Karpas-422 (cell line): Measurements from ENCODE around the gene PNPLA3. TPM values are rescaled to one million over a fixed set of nuclear protein-coding genes. Genes with fewer than 3 reads are reported as not detected.

Experiments used
- DNase-seq: peaks from one replicate; pipeline ENCODE4 v3.0.0-alpha.2; 2015
- H2AFZ ChIP-seq: fragments of 200-600 bp; sonication (generic); 2 replicates; pipeline ENCODE4 v1.6.1; 2014; ENCODE audit warnings: antibody characterized with exemption, low read length, mixed read lengths
- H3K27ac ChIP-seq: fragments of 200-600 bp; sonication (generic); 2 replicates; pipeline ENCODE4 v1.5.1; 2014; ENCODE audit warnings: mild to moderate bottlenecking, low read length, moderate library complexity
- H3K27me3 ChIP-seq: fragments of 200-600 bp; sonication (generic); 2 replicates; pipeline ENCODE4 v1.6.1; 2014; ENCODE audit warnings: low read length, mixed read lengths
- H3K36me3 ChIP-seq: fragments of 200-600 bp; sonication (generic); 2 replicates; pipeline ENCODE4 v1.6.1; 2014; ENCODE audit warnings: low read length, mixed read lengths; ENCODE audit not compliant: insufficient read depth
- H3K4me1 ChIP-seq: fragments of 200-600 bp; sonication (generic); 2 replicates; pipeline ENCODE4 v1.6.1; 2014; ENCODE audit warnings: mild to moderate bottlenecking, low read length, mixed read lengths
- H3K4me2 ChIP-seq: fragments of 200-600 bp; sonication (generic); 2 replicates; pipeline ENCODE4 v1.6.1; 2014; ENCODE audit warnings: low read length, low read depth, mild to moderate bottlenecking; ENCODE audit not compliant: poor library complexity, severe bottlenecking
- H3K4me3 ChIP-seq: fragments of 200-600 bp; sonication (generic); 2 replicates; pipeline ENCODE4 v1.5.1; 2014; ENCODE audit warnings: mild to moderate bottlenecking, antibody characterized with exemption, low read length, mixed read lengths
- H3K79me2 ChIP-seq: fragments of 200-600 bp; sonication (generic); 2 replicates; pipeline ENCODE4 v1.6.1; 2014; ENCODE audit warnings: mild to moderate bottlenecking, low read length, mixed read lengths
- H3K9ac ChIP-seq: fragments of 200-600 bp; sonication (generic); 2 replicates; pipeline ENCODE4 v1.6.0; 2014; ENCODE audit warnings: low read length
- H3K9me2 ChIP-seq: fragments of 200-600 bp; sonication (generic), shearing (Covaris generic); replicated peaks from 2 replicates; pipeline ENCODE4 v1.6.0; 2014; ENCODE audit warnings: mild to moderate bottlenecking, low read length, moderate library complexity; ENCODE audit not compliant: insufficient read depth
- H3K9me3 ChIP-seq: fragments of 300-700, 200-600 bp; sonication (generic); 2 replicates; pipeline ENCODE4 v1.6.1; 2014; ENCODE audit warnings: low read length, mixed read lengths
- H4K20me1 ChIP-seq: fragments of 200-600 bp; sonication (generic); 2 replicates; pipeline ENCODE4 v1.6.1; 2014; ENCODE audit warnings: mild to moderate bottlenecking, antibody characterized with exemption, low read length, low read depth; ENCODE audit not compliant: insufficient read depth
- total RNA-seq: library from RNA; depleted of rRNA; stranded (reverse); fragments of >200 nt; shearing (Covaris generic); gene quantifications from 2 replicates; pipeline ENCODE4 v1.2.3, GENCODE V29; 2014; ENCODE audit warnings: low replicate concordance

PNPLA3 gene
- total RNA-seq, 1 experiment from 2014 or later, result not detected

DNA sequence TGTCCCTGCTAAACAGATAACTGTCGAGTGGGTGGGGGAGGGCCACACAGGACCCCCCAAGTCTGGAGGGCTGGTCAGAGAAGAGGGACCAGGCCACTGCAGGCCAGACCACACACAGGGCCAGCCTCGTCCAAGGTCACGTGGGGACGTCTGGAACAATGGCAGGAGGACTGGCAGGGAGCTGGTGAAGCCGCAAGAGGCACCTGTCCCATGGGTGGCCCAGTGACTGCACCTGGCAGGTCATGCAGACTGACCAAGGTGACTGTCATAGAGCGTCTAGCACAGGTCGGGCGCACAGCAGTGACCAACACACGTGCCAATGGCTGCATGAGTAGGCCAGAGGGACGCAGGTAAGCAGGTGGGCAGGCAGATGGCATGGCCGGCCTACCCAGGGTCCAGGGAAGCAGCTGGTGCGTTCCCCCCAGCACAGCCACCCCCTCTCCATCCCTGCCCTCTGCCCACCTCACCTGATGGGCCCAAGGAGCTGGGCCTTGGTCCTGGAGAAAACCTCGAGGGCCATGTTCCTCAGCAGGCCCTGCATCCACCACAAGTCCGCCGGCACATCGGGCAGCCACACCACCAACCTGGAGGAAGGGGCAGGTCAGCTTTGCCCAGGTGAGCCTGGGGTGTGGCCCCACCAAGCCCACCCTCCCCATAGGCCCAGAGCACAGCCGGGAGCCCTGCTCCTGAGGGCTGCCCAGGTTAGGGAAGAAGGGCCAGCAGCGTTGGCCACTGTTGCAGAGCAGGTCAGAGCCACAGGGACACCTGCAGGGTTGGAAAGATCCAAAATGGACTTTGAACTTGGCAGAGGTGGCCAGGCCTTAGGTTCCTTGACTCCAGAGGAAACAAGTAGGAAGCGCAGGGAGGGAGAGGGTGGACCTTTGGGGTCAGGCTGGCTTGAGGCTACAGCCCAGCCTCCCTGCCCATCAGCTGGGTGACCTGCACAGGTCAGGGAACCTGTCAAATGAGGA lies 42.2 kb upstream of the PNPLA3 start:
- H3K27ac ChIP-seq, result no peak overlapping the region
- H3K36me3 ChIP-seq, result no peaks in the 10 kb centered on the region
- no peak for DNase-seq
- H3K27me3 ChIP-seq, result no peaks in the 10 kb centered on the region
- H3K9me3 ChIP-seq, result no peaks in the 10 kb centered on the region
- no peaks in the 10 kb centered on the region; the same call in 1 of the 2 replicates for H3K4me1 ChIP-seq
- no peak overlapping the region for H2AFZ ChIP-seq
- 0 out of 2 replicates have a peak, but pooled peaks cover 9% of the 10 kb centered on the region for H4K20me1 ChIP-seq
- H3K79me2 ChIP-seq, result no peaks in the 10 kb centered on the region
- H3K9ac ChIP-seq, result no peak overlapping the region
- H3K9me2 ChIP-seq, result no peaks in the 10 kb centered on the region
- no peak overlapping the region for H3K4me3 ChIP-seq
- H3K4me2 ChIP-seq, result no peak overlapping the region

GRCh38 chr22:43882122-43882767 lies 41.4 kb upstream of the PNPLA3 start:
- Histone ChIP-seq H4K20me1 (0 out of 2 replicates have a peak, but pooled peaks cover 9% of the 10 kb centered on the region), H3K27ac (no peak overlapping the region), H2AFZ (no peak overlapping the region), H3K9me2 (no peaks in the 10 kb centered on the region), H3K4me2 (no peak overlapping the region), H3K79me2 (no peaks in the 10 kb centered on the region), H3K4me3 (no peak overlapping the region), H3K4me1 (no peaks in the 10 kb centered on the region; the same call in 1 of the 2 replicates), H3K27me3 (no peaks in the 10 kb centered on the region), H3K36me3 (no peaks in the 10 kb centered on the region), H3K9me3 (no peaks in the 10 kb centered on the region), H3K9ac (no peak overlapping the region)
- no peak for DNase-seq

DNA sequence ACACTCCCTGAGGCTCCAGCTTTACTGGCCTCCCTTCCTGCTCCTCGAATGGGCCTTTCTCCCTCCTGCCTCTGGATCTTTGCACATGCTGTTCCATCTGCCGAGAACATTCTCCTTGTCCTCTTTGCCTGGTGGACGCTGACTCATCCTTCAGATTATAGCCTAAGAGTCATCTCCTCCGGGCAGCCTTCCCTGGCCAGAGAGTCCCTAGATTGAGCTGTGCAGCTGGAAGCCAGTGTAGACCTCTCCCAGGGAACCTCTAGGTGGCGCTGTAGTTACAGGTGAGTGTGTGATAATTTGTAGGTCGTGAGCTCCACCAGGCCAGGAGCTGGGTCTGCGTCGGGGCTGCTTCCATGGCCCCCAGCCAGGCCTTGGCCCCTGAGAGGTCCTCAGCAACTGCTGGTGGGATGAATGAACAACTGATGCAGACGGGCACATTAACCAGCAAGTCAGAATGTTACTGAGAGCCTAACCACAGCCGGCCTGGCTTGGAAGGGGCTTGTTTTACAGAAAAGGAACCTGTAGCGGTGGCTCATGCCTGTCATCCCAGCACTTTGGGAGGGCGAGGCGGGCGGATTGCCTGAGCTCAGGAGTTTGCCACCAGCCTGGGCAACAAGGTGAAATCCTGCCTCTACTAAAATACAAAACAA lies 40.5 kb upstream of the PNPLA3 start:
- peak; percentile 89 for DNase-seq
- no peak overlapping the region for H2AFZ ChIP-seq

DNA sequence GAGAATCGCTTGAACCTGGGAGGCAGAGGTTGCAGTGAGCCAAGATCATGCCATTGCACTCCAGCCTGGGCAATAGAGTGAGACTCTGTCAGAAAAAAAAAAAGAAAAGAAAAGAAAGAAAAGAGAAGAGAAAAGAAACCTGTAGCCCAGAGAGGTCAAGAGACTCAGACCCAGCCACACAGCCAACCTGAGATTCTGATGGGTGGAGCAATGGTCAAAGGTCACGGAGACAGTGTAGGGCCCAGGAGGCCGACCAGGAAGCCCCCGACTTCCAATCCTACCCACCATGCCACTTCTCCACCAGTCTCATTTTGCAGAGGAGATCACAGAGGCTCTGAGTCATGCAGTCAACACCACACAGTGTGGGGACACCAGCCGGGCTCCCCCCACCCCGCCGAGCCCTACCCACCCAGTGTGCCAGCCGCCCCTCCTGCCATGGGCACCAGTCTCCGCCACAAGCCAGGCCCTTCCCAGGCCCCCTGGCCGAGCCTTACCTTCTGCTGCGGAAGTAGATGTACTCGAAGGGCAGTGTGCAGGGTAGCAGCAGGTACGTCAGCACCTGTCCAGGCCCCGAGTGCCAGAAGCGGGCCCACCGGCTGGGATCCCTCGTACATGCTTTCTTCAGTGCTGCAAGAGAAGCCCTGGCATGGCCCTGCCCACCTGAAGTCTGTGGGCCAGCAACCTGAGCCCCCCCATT lies 39.7 kb upstream of the PNPLA3 start:
- H3K4me1 ChIP-seq, result no peaks in the 10 kb centered on the region; the same call in 1 of the 2 replicates
- no peak overlapping the region for H3K9ac ChIP-seq
- no peaks in the 10 kb centered on the region for H3K27me3 ChIP-seq
- no peak for DNase-seq
- no peaks in the 10 kb centered on the region for H3K36me3 ChIP-seq
- H3K4me2 ChIP-seq, result no peak overlapping the region
- 0 out of 2 replicates have a peak, but pooled peaks cover 9% of the 10 kb centered on the region for H4K20me1 ChIP-seq
- H3K9me3 ChIP-seq, result no peaks in the 10 kb centered on the region
- no peaks in the 10 kb centered on the region for H3K79me2 ChIP-seq
- H2AFZ ChIP-seq, result no peak overlapping the region
- no peaks in the 10 kb centered on the region for H3K9me2 ChIP-seq
- H3K4me3 ChIP-seq, result no peak overlapping the region
- H3K27ac ChIP-seq, result no peak overlapping the region

More for the DNA sequence above, 40.5 kb upstream of the PNPLA3 start:
- H3K4me2 ChIP-seq, result no peak overlapping the region
- no peaks in the 10 kb centered on the region for H3K36me3 ChIP-seq
- H3K27me3 ChIP-seq, result no peaks in the 10 kb centered on the region
- H3K4me3 ChIP-seq, result no peak overlapping the region
- no peaks in the 10 kb centered on the region for H3K9me2 ChIP-seq
- no peak overlapping the region for H3K9ac ChIP-seq
- no peak overlapping the region for H3K27ac ChIP-seq
- no peaks in the 10 kb centered on the region for H3K9me3 ChIP-seq
- H3K4me1 ChIP-seq, result no peaks in the 10 kb centered on the region; the same call in 1 of the 2 replicates
- 0 out of 2 replicates have a peak, but pooled peaks cover 9% of the 10 kb centered on the region for H4K20me1 ChIP-seq
- no peaks in the 10 kb centered on the region for H3K79me2 ChIP-seq

DNA sequence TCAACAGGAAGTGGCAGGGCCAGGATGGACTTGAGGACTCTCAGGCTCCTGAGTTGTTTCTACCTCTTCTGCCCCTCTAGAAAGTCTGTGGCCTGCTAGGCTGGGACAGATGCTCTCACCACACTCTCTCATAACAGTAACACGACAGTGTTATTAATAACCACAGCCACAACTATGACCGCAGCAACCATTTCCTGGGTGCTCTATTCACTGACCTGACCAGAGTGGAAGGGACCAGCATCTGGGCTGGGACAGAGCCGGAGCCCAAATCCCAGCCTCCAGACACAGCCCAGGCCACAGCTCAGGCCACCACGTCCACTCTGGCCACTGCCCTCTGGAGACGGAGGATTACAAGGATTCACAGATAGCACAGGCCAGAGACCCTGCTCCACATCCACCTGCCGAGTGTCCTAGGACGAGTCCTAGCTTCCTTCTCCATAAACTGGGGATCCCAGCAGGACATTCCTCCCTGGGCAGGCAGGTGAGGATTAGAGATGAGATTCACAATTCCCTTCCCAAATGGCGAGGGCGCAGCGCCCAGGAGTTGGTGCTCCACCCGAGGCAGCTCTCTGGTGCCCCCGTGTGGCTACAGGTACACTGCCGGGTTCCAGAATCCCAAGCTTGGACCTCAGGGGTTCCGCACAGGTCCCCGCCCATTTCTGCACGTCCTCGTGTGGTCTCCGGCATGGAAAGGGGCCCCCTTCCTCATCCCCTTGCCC lies 38.8 kb upstream of the PNPLA3 start:
- H3K27me3 ChIP-seq, result no peaks in the 10 kb centered on the region
- H3K4me1 ChIP-seq, result no peaks in the 10 kb centered on the region; the same call in 1 of the 2 replicates
- 0 out of 2 replicates have a peak, but pooled peaks cover 9% of the 10 kb centered on the region for H4K20me1 ChIP-seq
- H2AFZ ChIP-seq, result peak overlapping the region; percentile 24; the same call in 1 of the 2 replicates
- H3K4me3 ChIP-seq, result no peak overlapping the region
- H3K27ac ChIP-seq, result no peak overlapping the region
- no peaks in the 10 kb centered on the region for H3K9me2 ChIP-seq
- H3K36me3 ChIP-seq, result no peaks in the 10 kb centered on the region
- no peak overlapping the region for H3K4me2 ChIP-seq
- peak; percentile 78 for DNase-seq
- no peaks in the 10 kb centered on the region for H3K79me2 ChIP-seq
- H3K9me3 ChIP-seq, result no peaks in the 10 kb centered on the region
- H3K9ac ChIP-seq, result no peak overlapping the region

GRCh38 chr22:43885319-43885671 lies 38.3 kb upstream of the PNPLA3 start:
- H3K4me1 ChIP-seq, result no peaks in the 10 kb centered on the region; the same call in 1 of the 2 replicates
- H3K36me3 ChIP-seq, result no peaks in the 10 kb centered on the region
- H3K79me2 ChIP-seq, result no peaks in the 10 kb centered on the region
- no peak overlapping the region for H3K27ac ChIP-seq
- no peak overlapping the region for H2AFZ ChIP-seq
- 0 out of 2 replicates have a peak, but pooled peaks cover 9% of the 10 kb centered on the region for H4K20me1 ChIP-seq
- H3K4me3 ChIP-seq, result no peak overlapping the region
- no peak overlapping the region for H3K9ac ChIP-seq
- no peaks in the 10 kb centered on the region for H3K27me3 ChIP-seq
- H3K9me2 ChIP-seq, result no peaks in the 10 kb centered on the region
- DNase-seq, result no peak
- H3K4me2 ChIP-seq, result no peak overlapping the region
- H3K9me3 ChIP-seq, result no peaks in the 10 kb centered on the region

DNA sequence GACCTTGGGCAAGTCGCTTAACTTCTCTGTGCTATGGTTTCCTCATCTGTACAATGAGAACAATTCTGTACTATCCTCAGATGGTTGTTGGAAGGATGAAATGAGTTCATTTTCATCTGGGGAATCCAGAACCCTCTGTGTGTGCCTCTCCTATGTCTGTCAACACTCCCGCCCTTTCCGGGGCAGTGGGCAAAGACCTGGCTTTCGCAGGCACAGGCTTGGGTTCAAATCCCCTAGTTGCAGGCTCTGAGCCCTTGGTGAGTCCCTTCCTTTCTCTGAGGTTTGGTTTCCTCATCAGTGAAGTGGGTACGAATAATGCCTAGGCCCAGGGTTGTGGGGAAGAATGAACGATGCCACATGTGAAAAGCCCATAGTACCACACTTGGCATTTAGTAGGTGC lies 37.8 kb upstream of the PNPLA3 start:
- Histone ChIP-seq H3K9me3 (no peaks in the 10 kb centered on the region), H3K4me2 (no peak overlapping the region), H3K27ac (no peak overlapping the region), H3K9ac (no peak overlapping the region), H3K27me3 (no peaks in the 10 kb centered on the region), H3K9me2 (no peaks in the 10 kb centered on the region), H3K4me3 (no peak overlapping the region), H3K4me1 (no peaks in the 10 kb centered on the region; the same call in 1 of the 2 replicates), H2AFZ (no peak overlapping the region), H3K79me2 (no peaks in the 10 kb centered on the region), H4K20me1 (0 out of 2 replicates have a peak, but pooled peaks cover 9% of the 10 kb centered on the region), H3K36me3 (no peaks in the 10 kb centered on the region)
- DNase-seq, result no peak
